Caco-2 (cell line): ENCODE measurements around the gene REL. TPM values are rescaled to one million over a fixed set of nuclear protein-coding genes. Genes with fewer than 3 reads are reported as not detected.

Experiments used
- BruUV-seq: library from RNA; stranded (reverse); fragments of 400-500 nt; replicated peaks from 2 replicates; lab custom pipeline; 2021; lab: Mats Ljungman, UMichigan
- CTCF ChIA-PET: fragments of 300-600 bp; sonication (Branson Sonifier 250); formaldehyde crosslinking; loops from one replicate; lab custom pipeline; 2022; ENCODE audit warnings: antibody characterized with exemption; lab: Charles Lee
- POLR2A ChIA-PET: fragments of 300-600 bp; sonication (Branson Sonifier 250); formaldehyde crosslinking; loops from one replicate; lab custom pipeline; 2022; ENCODE audit warnings: antibody characterized with exemption; lab: Charles Lee
- DNase-seq, 2 experiments: peaks; one replicate each; pipeline versions ENCODE4 v3.0.0 to v3.0.0-alpha.2; 2020 to 2022
- H3K27me3 ChIP-seq: replicated peaks from 2 replicates; pipeline ENCODE4 v1.6.0; 2011; ENCODE audit warnings: low read length; ENCODE audit not compliant: control insufficient read depth, insufficient read depth
- H3K36me3 ChIP-seq: 2 replicates; pipeline ENCODE4 v1.5.1; 2011; ENCODE audit warnings: low read length; ENCODE audit not compliant: control insufficient read depth, insufficient read depth
- H3K4me1 ChIP-seq: fragments of 250-450 bp; sonication (Bioruptor Pico); 2 replicates; pipeline ENCODE4 v1.5.1; 2020; ENCODE audit warnings: mild to moderate bottlenecking
- H3K4me3 ChIP-seq: 2 replicates; pipeline ENCODE4 v1.5.1; 2011; ENCODE audit warnings: low read depth, mild to moderate bottlenecking, control low read depth, low read length
- H3K9me3 ChIP-seq: fragments of 250-450 bp; sonication (Bioruptor Pico); 2 replicates; pipeline ENCODE4 v1.5.1; 2020; ENCODE audit warnings: mild to moderate bottlenecking, moderate library complexity
- H3K27ac Mint-ChIP-seq: one replicate; pipeline ENCODE4 v1.8.0; 2022; ENCODE audit warnings: mixed read lengths; ENCODE audit not compliant: unreplicated experiment
- H3K27me3 Mint-ChIP-seq: one replicate; pipeline ENCODE4 v1.8.0; 2022; ENCODE audit warnings: mixed read lengths; ENCODE audit not compliant: insufficient read depth, unreplicated experiment
- H3K36me3 Mint-ChIP-seq: one replicate; pipeline ENCODE4 v1.8.0; 2022; ENCODE audit warnings: mild to moderate bottlenecking, mixed read lengths; ENCODE audit not compliant: insufficient read depth, unreplicated experiment
- H3K4me1 Mint-ChIP-seq: one replicate; pipeline ENCODE4 v1.8.0; 2022; ENCODE audit warnings: low read depth, mixed read lengths; ENCODE audit not compliant: unreplicated experiment
- H3K4me3 Mint-ChIP-seq: one replicate; pipeline ENCODE4 v1.8.0; 2022; ENCODE audit warnings: mild to moderate bottlenecking, moderate library complexity, mixed read lengths; ENCODE audit not compliant: unreplicated experiment
- H3K9me3 Mint-ChIP-seq: one replicate; pipeline ENCODE4 v1.8.0; 2022; ENCODE audit warnings: mixed read lengths; ENCODE audit not compliant: unreplicated experiment
- CTCF ChIP-seq, 2 experiments: fragments of 200-600 bp in 1 of 2; IDR thresholded peaks; 1 replicate in 1 of 2; 2 replicates in 1 of 2; pipeline versions ENCODE4 v1.5.1 to v1.8.0; 2011 to 2022; ENCODE audit warnings: antibody characterized with exemption in 1 of 2, control low read depth in 1 of 2, inconsistent platforms in 1 of 2, low read depth in 1 of 2, low read length in 1 of 2, mild to moderate bottlenecking in 1 of 2, moderate library complexity in 1 of 2; ENCODE audit not compliant: insufficient read depth in 1 of 2, severe bottlenecking in 1 of 2, unreplicated experiment in 1 of 2
- intact Hi-C: fragments of 100-400 bp; cut with micrococcal nuclease; formaldehyde crosslinking; loops from one replicate; pipeline ENCODE4 v1.10.0; 2022; ENCODE audit not compliant: unreplicated experiment
- total RNA-seq: library from RNA; stranded (reverse); gene quantifications from 2 replicates; pipeline ENCODE4 v1.2.3, GENCODE V29; 2022

The REL gene
- total RNA-seq, 1 experiment from 2014 or later: 12.2 TPM

GRCh38 chr2:60932954-60933353 lies 51.6 kb downstream of the REL start:
- no peaks in the 10 kb centered on the region; the same call in 1 of the 2 replicates for H3K36me3 ChIP-seq
- ChIA-PET POLR2A (no interaction called here), CTCF (no interaction called here)
- no peak for DNase-seq
- H3K4me3 ChIP-seq: no peak overlapping the region
- peaks cover 6% of the 10 kb centered on the region for H3K4me1 Mint-ChIP-seq
- no peaks in the 10 kb centered on the region for H3K9me3 Mint-ChIP-seq
- no peaks in the 10 kb centered on the region for H3K27me3 Mint-ChIP-seq
- peaks cover 13% of the 10 kb centered on the region for H3K36me3 Mint-ChIP-seq
- intact Hi-C loops: no loop called here
- no TSS peak for BruUV-seq
- no peaks in the 10 kb centered on the region for H3K27me3 ChIP-seq
- H3K4me3 Mint-ChIP-seq: no peak overlapping the region
- H3K27ac Mint-ChIP-seq: no peak overlapping the region
- no peaks in the 10 kb centered on the region for H3K9me3 ChIP-seq
- H3K4me1 ChIP-seq: no peaks in the 10 kb centered on the region
- no peak for TF ChIP-seq CTCF (IDR thresholded peaks at IDR 0.05; ENCODE audit: insufficient read depth in 1 of 2, low read depth in 1 of 2, low read length in 1 of 2, severe bottlenecking in 1 of 2, unreplicated experiment in 1 of 2)

GRCh38 chr2:60934165-60934722 lies 52.9 kb downstream of the REL start:
- intact Hi-C loops: no loop called here
- no peak overlapping the region for H3K4me3 ChIP-seq
- no peak overlapping the region for H3K4me3 Mint-ChIP-seq
- H3K36me3 Mint-ChIP-seq: peaks cover 12% of the 10 kb centered on the region
- no peaks in the 10 kb centered on the region for H3K27me3 Mint-ChIP-seq
- no peaks in the 10 kb centered on the region; the same call in 1 of the 2 replicates for H3K36me3 ChIP-seq
- no peaks in the 10 kb centered on the region for H3K27me3 ChIP-seq
- no peak overlapping the region for H3K27ac Mint-ChIP-seq
- no peaks in the 10 kb centered on the region for H3K4me1 ChIP-seq
- H3K4me1 Mint-ChIP-seq: peaks cover 6% of the 10 kb centered on the region
- H3K9me3 ChIP-seq: no peaks in the 10 kb centered on the region
- BruUV-seq: no TSS peak
- no peak for TF ChIP-seq CTCF (IDR thresholded peaks at IDR 0.05; ENCODE audit: insufficient read depth in 1 of 2, low read depth in 1 of 2, low read length in 1 of 2, severe bottlenecking in 1 of 2, unreplicated experiment in 1 of 2)
- CTCF ChIA-PET: no interaction called here
- H3K9me3 Mint-ChIP-seq: no peaks in the 10 kb centered on the region
- no peak for DNase-seq
- POLR2A ChIA-PET: no interaction called here

GRCh38 chr2:60936757-60937156 lies 55.4 kb downstream of the REL start:
- H3K9me3 Mint-ChIP-seq: no peaks in the 10 kb centered on the region
- ChIA-PET CTCF (no interaction called here), POLR2A (interaction anchor here (0.6 kb wide), 1 partner anchor 270 kb away, joined by 3 read pairs; no protein-coding TSS in a partner anchor)
- no peak overlapping the region for H3K4me3 Mint-ChIP-seq
- no peaks in the 10 kb centered on the region for H3K27me3 Mint-ChIP-seq
- Histone ChIP-seq H3K36me3 (no peaks in the 10 kb centered on the region; the same call in 1 of the 2 replicates), H3K27me3 (no peaks in the 10 kb centered on the region), H3K4me1 (no peaks in the 10 kb centered on the region), H3K9me3 (no peaks in the 10 kb centered on the region), H3K4me3 (no peak overlapping the region)
- TF ChIP-seq CTCF (IDR thresholded peaks at IDR 0.05; ENCODE audit: insufficient read depth in 1 of 2, low read depth in 1 of 2, low read length in 1 of 2, severe bottlenecking in 1 of 2, unreplicated experiment in 1 of 2): no peak
- DNase-seq: no peak
- H3K36me3 Mint-ChIP-seq: peaks cover 12% of the 10 kb centered on the region
- intact Hi-C loops: no loop called here
- H3K4me1 Mint-ChIP-seq: peaks cover 6% of the 10 kb centered on the region
- no peak overlapping the region for H3K27ac Mint-ChIP-seq
- BruUV-seq: no TSS peak
